K562 (cell line): ENCODE data around the gene GPR37L1. TPM values are rescaled to one million over a fixed set of nuclear protein-coding genes. Genes with fewer than 3 reads are reported as not detected.

Experiments used
- ARNT ChIP-seq, 2 experiments: fragments of 450-650 bp; IDR thresholded peaks; 2 replicates each; pipeline ENCODE4 v1.6.1; 2016; ENCODE audit warnings: mild to moderate bottlenecking in 1 of 2
- CHD2 ChIP-seq: IDR thresholded peaks from 2 replicates; pipeline ENCODE4 v1.6.1; 2011; ENCODE audit warnings: low read depth, low read length
- ETV1 ChIP-seq: fragments of 450-650 bp; conservative IDR thresholded peaks from 2 replicates; pipeline ENCODE4 v1.6.1; 2016; ENCODE audit warnings: missing genetic modification characterization, control low read depth, low read depth, missing compliant biosample characterization
- GTF2E2 ChIP-seq: fragments of 200-800 bp; sonication (Bioruptor generic); IDR thresholded peaks from 2 replicates; pipeline ENCODE4 v1.6.1; 2016; ENCODE audit warnings: missing genetic modification characterization, missing compliant biosample characterization
- KLF1 ChIP-seq: fragments of 450-650 bp; IDR thresholded peaks from 2 replicates; pipeline ENCODE4 v1.6.1; 2016; ENCODE audit warnings: missing genetic modification characterization, missing compliant biosample characterization
- MAFG ChIP-seq: fragments of 450-650 bp; conservative IDR thresholded peaks from 2 replicates; pipeline ENCODE4 v1.6.1; 2016; ENCODE audit warnings: missing genetic modification characterization, missing compliant biosample characterization
- MECOM ChIP-seq: fragments of 250-450 bp; sonication (Bioruptor Pico); IDR thresholded peaks from 2 replicates; pipeline ENCODE4 v1.8.0; 2022; ENCODE audit warnings: inconsistent platforms
- NR2C2 ChIP-seq, 2 experiments: fragments of 200-800 bp in 1 of 2; sonication (Bioruptor generic) in 1 of 2; sonication (generic) in 1 of 2; formaldehyde crosslinking in 1 of 2; IDR thresholded peaks; 2 replicates each; pipeline versions ENCODE4 v1.6.1 to v1.8.0; 2016 to 2022; ENCODE audit warnings: mild to moderate bottlenecking in 1 of 2, missing compliant biosample characterization in 1 of 2, missing genetic modification characterization in 1 of 2, missing genetic modification reagents in 1 of 2
- PHF21A ChIP-seq: fragments of 450-650 bp; IDR thresholded peaks from 2 replicates; pipeline ENCODE4 v1.6.1; 2017; ENCODE audit warnings: low read depth, borderline replicate concordance
- RAD21 ChIP-seq, 2 experiments: fragments of 250-450 bp in 1 of 2; fragments of 450-650 bp in 1 of 2; sonication (Bioruptor Pico) in 1 of 2; formaldehyde crosslinking in 1 of 2; IDR thresholded peaks in 1 of 2; conservative IDR thresholded peaks in 1 of 2; 2 replicates each; pipeline versions ENCODE4 v1.4.0 to v1.8.0; 2020 to 2022; ENCODE audit warnings: mild to moderate bottlenecking in 2 of 2, moderate library complexity in 1 of 2
- SAFB2 ChIP-seq: fragments of 200-400 bp; formaldehyde crosslinking; IDR thresholded peaks from 2 replicates; pipeline ENCODE4 v1.6.1; 2018; ENCODE audit warnings: borderline replicate concordance, low read length, low read depth, moderate library complexity; ENCODE audit not compliant: severe bottlenecking
- SMAD4 ChIP-seq: fragments of 250-450 bp; sonication (Bioruptor Pico); conservative IDR thresholded peaks from 2 replicates; pipeline ENCODE4 v1.8.0; 2021; ENCODE audit warnings: inconsistent platforms, mild to moderate bottlenecking, moderate library complexity
- SP1 ChIP-seq: sonication (generic); formaldehyde crosslinking; IDR thresholded peaks from 2 replicates; pipeline ENCODE4 v1.8.1; 2022; ENCODE audit warnings: mild to moderate bottlenecking, missing genetic modification reagents
- TRIM24 ChIP-seq, 2 experiments: fragments of 450-650 bp; IDR thresholded peaks; 2 replicates each; pipeline ENCODE4 v1.6.1; 2016
- YBX1 ChIP-seq: fragments of 450-650 bp; IDR thresholded peaks from 2 replicates; pipeline ENCODE4 v1.7.1; 2016; ENCODE audit warnings: mild to moderate bottlenecking
- ZFP30 ChIP-seq: fragments of 250-450 bp; sonication (Bioruptor Pico); IDR thresholded peaks from 2 replicates; pipeline ENCODE4 v1.8.0; 2022; ENCODE audit warnings: moderate library complexity, mild to moderate bottlenecking, inconsistent platforms, borderline replicate concordance
- ZNF12 ChIP-seq: sonication (generic); formaldehyde crosslinking; IDR thresholded peaks from 2 replicates; pipeline ENCODE4 v1.4.0; 2020; ENCODE audit warnings: mild to moderate bottlenecking, missing genetic modification reagents
- ZNF354B ChIP-seq: fragments of 250-450 bp; sonication (Bioruptor Pico); IDR thresholded peaks from 2 replicates; pipeline ENCODE4 v1.4.0; 2020
- ZNF384 ChIP-seq: IDR thresholded peaks from 2 replicates; pipeline ENCODE4 v1.6.1; 2012; ENCODE audit warnings: low read depth, low read length, improper control_type of control experiment
- ZNF696 ChIP-seq: fragments of 250-450 bp; sonication (Bioruptor Pico); conservative IDR thresholded peaks from 2 replicates; pipeline ENCODE4 v1.4.0; 2020; ENCODE audit warnings: mild to moderate bottlenecking, moderate library complexity
- ZZZ3 ChIP-seq: fragments of 450-650 bp; IDR thresholded peaks from 2 replicates; pipeline ENCODE4 v1.6.1; 2016; ENCODE audit warnings: antibody characterized with exemption, mild to moderate bottlenecking, moderate library complexity
- polyA plus RNA-seq, 8 experiments: library from polyadenylated mRNA; depleted of rRNA in 4 of 8; stranded (reverse) in 5 of 8; unstranded in 3 of 8; fragments of >200 nt; fragmentation: Nextera tagmentation in 2 of 8; fragmentation: Illumina TruSeq in 1 of 8; extraction: Ambion mirVana in 2 of 8; extraction: Trizol in 1 of 8; gene quantifications; 2 replicates each; pipeline versions ENCODE4 v1.2.1 to v1.2.3, GENCODE V29; 2011 to 2014; ENCODE audit warnings: inconsistent platforms in 1 of 8, missing spikeins in 1 of 8
- total RNA-seq, 7 experiments: library from RNA; depleted of rRNA in 6 of 7; stranded (reverse); fragments of >200 nt in 6 of 7; fragmentation: Illumina TruSeq in 2 of 7; extraction: Trizol in 2 of 7; gene quantifications; 2 replicates each; pipeline versions ENCODE4 v1.2.1 to v1.2.3, GENCODE V29; 2011 to 2021; ENCODE audit warnings: low replicate concordance in 1 of 7
- TF ChIP-seq, protein P1 (sequence below): fragments of 450-650 bp; formaldehyde crosslinking; IDR thresholded peaks from 2 replicates; pipeline ENCODE4 v1.4.0; 2020; ENCODE audit warnings: mild to moderate bottlenecking, moderate library complexity
- TF ChIP-seq, protein P2 (sequence below), 2 experiments: fragments of 450-650 bp in 1 of 2; sonication (generic) in 1 of 2; formaldehyde crosslinking; conservative IDR thresholded peaks; 2 replicates each; pipeline versions ENCODE4 v1.4.0 to v1.8.1; 2020 to 2022; ENCODE audit warnings: mild to moderate bottlenecking in 1 of 2, missing genetic modification reagents in 1 of 2
- TF ChIP-seq, protein P3 (sequence below): sonication (generic); formaldehyde crosslinking; IDR thresholded peaks from 2 replicates; pipeline ENCODE4 v1.8.1; 2023; ENCODE audit warnings: mild to moderate bottlenecking, missing genetic modification reagents

Gene GPR37L1
- total and polyA plus RNA-seq, 9 of the 15 experiments (the other 6 are each of a cell fraction or from before 2014, with no cell fraction given): not detected

DNA sequence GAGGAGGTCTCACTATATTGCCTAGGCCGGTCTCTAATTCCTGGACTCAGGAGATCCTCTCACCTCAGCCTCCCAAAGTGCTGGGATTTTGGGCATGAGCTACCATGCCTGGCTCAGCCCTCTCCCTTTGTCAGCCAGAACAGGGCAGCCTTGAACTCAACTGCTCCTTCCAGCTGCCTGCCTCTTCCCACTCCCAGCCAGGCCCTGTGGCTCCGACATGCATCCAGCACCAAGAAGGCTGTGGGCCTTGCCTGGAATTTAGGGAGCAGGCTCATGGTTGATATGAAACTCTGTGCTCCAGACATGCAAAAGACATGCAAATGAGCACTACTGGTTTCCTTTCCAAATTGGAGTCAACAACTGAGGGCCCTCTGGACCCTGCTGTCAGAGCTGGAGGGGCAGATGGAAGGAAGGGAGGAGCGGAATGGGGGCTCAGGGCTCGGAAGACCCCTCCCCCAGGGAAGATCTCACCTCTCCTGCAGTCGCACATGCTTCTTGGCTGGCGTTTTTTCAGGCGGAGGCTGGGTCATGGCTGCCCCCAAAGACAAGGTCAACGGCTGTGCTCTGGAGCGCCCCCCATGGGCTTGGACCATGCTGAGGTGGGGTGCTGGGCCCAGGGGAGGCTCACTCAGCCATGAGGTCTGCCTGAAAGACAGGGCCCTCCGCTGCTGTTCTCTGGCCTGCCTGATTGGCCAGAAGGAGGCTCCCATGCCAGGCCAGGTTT, 36.3 kb downstream of the GPR37L1 start (continued):
- TF ChIP-seq, protein P1, sequence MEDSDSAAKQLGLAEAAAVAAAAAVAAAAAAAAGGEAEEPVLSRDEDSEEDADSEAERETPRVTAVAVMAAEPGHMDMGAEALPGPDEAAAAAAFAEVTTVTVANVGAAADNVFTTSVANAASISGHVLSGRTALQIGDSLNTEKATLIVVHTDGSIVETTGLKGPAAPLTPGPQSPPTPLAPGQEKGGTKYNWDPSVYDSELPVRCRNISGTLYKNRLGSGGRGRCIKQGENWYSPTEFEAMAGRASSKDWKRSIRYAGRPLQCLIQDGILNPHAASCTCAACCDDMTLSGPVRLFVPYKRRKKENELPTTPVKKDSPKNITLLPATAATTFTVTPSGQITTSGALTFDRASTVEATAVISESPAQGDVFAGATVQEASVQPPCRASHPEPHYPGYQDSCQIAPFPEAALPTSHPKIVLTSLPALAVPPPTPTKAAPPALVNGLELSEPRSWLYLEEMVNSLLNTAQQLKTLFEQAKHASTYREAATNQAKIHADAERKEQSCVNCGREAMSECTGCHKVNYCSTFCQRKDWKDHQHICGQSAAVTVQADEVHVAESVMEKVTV (CRISPR knock-in tag): no peak
- TF ChIP-seq KLF1 (no peak; the same call in 1 of the 2 replicates), SP1 (no peak; the same call in none of the 2 replicates), GTF2E2 (tag) (no peak), RAD21 (CRISPR knock-in tag; conservative IDR thresholded peaks at IDR 0.05 in 1 of 2, IDR thresholded peaks at IDR 0.05 in 1 of 2) (peak in 1 of 2 experiments; percentile 24; a peak in 1 of 4 replicates), MAFG (tag) (no peak), TRIM24 (IDR thresholded peaks at IDR 0.05) (no peak), SAFB2 (no peak), ARNT (IDR thresholded peaks at IDR 0.05) (no peak), PHF21A (no peak), NR2C2 (CRISPR knock-in tag; IDR thresholded peaks at IDR 0.05) (peak; percentile 90), NR2C2 (tag; IDR thresholded peaks at IDR 0.05) (peak; percentile 85; the same call in 1 of the 2 replicates), SMAD4 (peak; percentile 91), ZNF354B (no peak), ZNF696 (CRISPR knock-in tag) (no peak), ZNF12 (CRISPR knock-in tag) (no peak; the same call in 1 of the 2 replicates), ZNF384 (peak; percentile 72; the same call in 1 of the 2 replicates), CHD2 (0 out of 2 replicates have a peak, but pooled peaks have one; percentile 15), ZFP30 (CRISPR knock-in tag) (no peak), ETV1 (no peak), MECOM (no peak), ZZZ3 (no peak), YBX1 (no peak)
- TF ChIP-seq, protein P2, sequence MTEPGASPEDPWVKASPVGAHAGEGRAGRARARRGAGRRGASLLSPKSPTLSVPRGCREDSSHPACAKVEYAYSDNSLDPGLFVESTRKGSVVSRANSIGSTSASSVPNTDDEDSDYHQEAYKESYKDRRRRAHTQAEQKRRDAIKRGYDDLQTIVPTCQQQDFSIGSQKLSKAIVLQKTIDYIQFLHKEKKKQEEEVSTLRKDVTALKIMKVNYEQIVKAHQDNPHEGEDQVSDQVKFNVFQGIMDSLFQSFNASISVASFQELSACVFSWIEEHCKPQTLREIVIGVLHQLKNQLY (CRISPR knock-in tag; conservative IDR thresholded peaks at IDR 0.05): no peak
- TF ChIP-seq, protein P3, sequence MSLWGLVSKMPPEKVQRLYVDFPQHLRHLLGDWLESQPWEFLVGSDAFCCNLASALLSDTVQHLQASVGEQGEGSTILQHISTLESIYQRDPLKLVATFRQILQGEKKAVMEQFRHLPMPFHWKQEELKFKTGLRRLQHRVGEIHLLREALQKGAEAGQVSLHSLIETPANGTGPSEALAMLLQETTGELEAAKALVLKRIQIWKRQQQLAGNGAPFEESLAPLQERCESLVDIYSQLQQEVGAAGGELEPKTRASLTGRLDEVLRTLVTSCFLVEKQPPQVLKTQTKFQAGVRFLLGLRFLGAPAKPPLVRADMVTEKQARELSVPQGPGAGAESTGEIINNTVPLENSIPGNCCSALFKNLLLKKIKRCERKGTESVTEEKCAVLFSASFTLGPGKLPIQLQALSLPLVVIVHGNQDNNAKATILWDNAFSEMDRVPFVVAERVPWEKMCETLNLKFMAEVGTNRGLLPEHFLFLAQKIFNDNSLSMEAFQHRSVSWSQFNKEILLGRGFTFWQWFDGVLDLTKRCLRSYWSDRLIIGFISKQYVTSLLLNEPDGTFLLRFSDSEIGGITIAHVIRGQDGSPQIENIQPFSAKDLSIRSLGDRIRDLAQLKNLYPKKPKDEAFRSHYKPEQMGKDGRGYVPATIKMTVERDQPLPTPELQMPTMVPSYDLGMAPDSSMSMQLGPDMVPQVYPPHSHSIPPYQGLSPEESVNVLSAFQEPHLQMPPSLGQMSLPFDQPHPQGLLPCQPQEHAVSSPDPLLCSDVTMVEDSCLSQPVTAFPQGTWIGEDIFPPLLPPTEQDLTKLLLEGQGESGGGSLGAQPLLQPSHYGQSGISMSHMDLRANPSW (CRISPR knock-in tag): no peak
